ENCODE results near the gene WDR90.

GRCh38 chr16:667113-667779 lies 18.1 kb downstream of the WDR90 start:
- TF ChIP-seq CTCF (conservative IDR thresholded peaks at IDR 0.05; ENCODE audit: low read depth, low read length) = no peak
- TF ChIP-seq EZH2 (IDR thresholded peaks at IDR 0.05; ENCODE audit: borderline replicate concordance, low read depth, low read length, poor library complexity, severe bottlenecking) = no peak
